Measurements from ENCODE around the gene ATP13A4. TPM values are rescaled to one million over a fixed set of nuclear protein-coding genes. Genes with fewer than 3 reads are reported as not detected.

ATP13A4 gene
- total RNA-seq, 2 experiments from 2014 or later = 0.98 to 1.6 TPM

GRCh38 chr3:193407688-193408087, 147.0 kb downstream of the ATP13A4 start:
- CTCF ChIA-PET = no interaction called here
- no peaks in the 10 kb centered on the region for H3K4me1 Mint-ChIP-seq (ENCODE audit: low read depth)
- H3K4me3 ChIP-seq (ENCODE audit: low read length) = no peak overlapping the region

DNA sequence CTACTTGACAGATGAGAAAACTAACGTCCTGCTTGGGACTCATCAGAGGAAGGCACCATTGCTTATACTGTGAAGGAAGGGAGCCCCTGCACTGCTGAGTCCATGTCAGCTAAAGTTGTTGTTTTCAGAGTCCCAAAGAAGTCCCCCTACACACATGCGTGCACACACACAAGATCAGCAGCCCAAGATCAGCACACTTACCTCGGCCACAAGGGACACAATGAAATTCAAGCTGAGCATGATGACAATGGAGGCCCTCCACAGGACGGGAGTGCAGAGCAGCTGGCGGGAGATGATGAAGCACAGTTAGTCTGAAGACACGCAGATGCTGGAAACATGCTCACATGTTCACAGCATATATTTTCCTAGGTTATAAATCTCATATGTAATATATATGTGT, 147.6 kb downstream of the ATP13A4 start:
- DNase-seq (no peak), ATAC-seq (ENCODE audit: poor library complexity) (no peak)
- no peaks in the 10 kb centered on the region for H3K4me1 Mint-ChIP-seq (ENCODE audit: low read depth)
- Histone ChIP-seq H3K27ac (ENCODE audit: low read depth in 1 of 2, low read length in 2 of 2) (no peak overlapping the region), H3K9me3 (ENCODE audit: control insufficient read depth in 1 of 2, insufficient read depth in 1 of 2, low read length in 2 of 2) (no peaks in the 10 kb centered on the region), H3K4me3 (ENCODE audit: low read length) (no peak overlapping the region), H3K4me1 (ENCODE audit: insufficient read depth, low read length) (no peaks in the 10 kb centered on the region), H3K27me3 (ENCODE audit: control insufficient read depth in 1 of 2, insufficient read depth in 2 of 2, low read length in 2 of 2) (no peaks in the 10 kb centered on the region), H3K36me3 (ENCODE audit: insufficient read depth, low read length) (no peaks in the 10 kb centered on the region)
- no peaks in the 10 kb centered on the region for H3K36me3 Mint-ChIP-seq (ENCODE audit: low read depth)
- H3K9me3 Mint-ChIP-seq = no peaks in the 10 kb centered on the region
- ChIA-PET POLR2A (no interaction called here), CTCF (no interaction called here)
- no peak overlapping the region for H3K4me3 Mint-ChIP-seq
- no peaks in the 10 kb centered on the region for H3K27me3 Mint-ChIP-seq
- no peak overlapping the region for H3K27ac Mint-ChIP-seq
- TF ChIP-seq, protein P1, sequence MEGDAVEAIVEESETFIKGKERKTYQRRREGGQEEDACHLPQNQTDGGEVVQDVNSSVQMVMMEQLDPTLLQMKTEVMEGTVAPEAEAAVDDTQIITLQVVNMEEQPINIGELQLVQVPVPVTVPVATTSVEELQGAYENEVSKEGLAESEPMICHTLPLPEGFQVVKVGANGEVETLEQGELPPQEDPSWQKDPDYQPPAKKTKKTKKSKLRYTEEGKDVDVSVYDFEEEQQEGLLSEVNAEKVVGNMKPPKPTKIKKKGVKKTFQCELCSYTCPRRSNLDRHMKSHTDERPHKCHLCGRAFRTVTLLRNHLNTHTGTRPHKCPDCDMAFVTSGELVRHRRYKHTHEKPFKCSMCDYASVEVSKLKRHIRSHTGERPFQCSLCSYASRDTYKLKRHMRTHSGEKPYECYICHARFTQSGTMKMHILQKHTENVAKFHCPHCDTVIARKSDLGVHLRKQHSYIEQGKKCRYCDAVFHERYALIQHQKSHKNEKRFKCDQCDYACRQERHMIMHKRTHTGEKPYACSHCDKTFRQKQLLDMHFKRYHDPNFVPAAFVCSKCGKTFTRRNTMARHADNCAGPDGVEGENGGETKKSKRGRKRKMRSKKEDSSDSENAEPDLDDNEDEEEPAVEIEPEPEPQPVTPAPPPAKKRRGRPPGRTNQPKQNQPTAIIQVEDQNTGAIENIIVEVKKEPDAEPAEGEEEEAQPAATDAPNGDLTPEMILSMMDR (IDR thresholded peaks at IDR 0.05) = no peak
- intact Hi-C loops (cut with DNase I, micrococcal nuclease) = no loop called here

More at GRCh38 chr3:193407688-193408087, 147.0 kb downstream of the ATP13A4 start:
- intact Hi-C loops (cut with DNase I, micrococcal nuclease) = no loop called here
- TF ChIP-seq, protein P1 (IDR thresholded peaks at IDR 0.05) = no peak
- H3K4me1 ChIP-seq (ENCODE audit: insufficient read depth, low read length) = no peaks in the 10 kb centered on the region
- H3K36me3 Mint-ChIP-seq (ENCODE audit: low read depth) = no peaks in the 10 kb centered on the region
- H3K9me3 ChIP-seq (ENCODE audit: control insufficient read depth in 1 of 2, insufficient read depth in 1 of 2, low read length in 2 of 2) = no peaks in the 10 kb centered on the region
- no peak for DNase-seq
- H3K27ac ChIP-seq (ENCODE audit: low read depth in 1 of 2, low read length in 2 of 2) = no peak overlapping the region
- H3K27me3 Mint-ChIP-seq = no peaks in the 10 kb centered on the region
- no peak for ATAC-seq (ENCODE audit: poor library complexity)
- no peaks in the 10 kb centered on the region for H3K27me3 ChIP-seq (ENCODE audit: control insufficient read depth in 1 of 2, insufficient read depth in 2 of 2, low read length in 2 of 2)
- H3K4me3 Mint-ChIP-seq = no peak overlapping the region
- no peaks in the 10 kb centered on the region for H3K9me3 Mint-ChIP-seq
- no peaks in the 10 kb centered on the region for H3K36me3 ChIP-seq (ENCODE audit: insufficient read depth, low read length)
- H3K27ac Mint-ChIP-seq = no peak overlapping the region
- POLR2A ChIA-PET = no interaction called here

GRCh38 chr3:193403307-193403706, 151.4 kb downstream of the ATP13A4 start:
- Histone ChIP-seq H3K4me1 (ENCODE audit: insufficient read depth, low read length) (no peaks in the 10 kb centered on the region), H3K27ac (ENCODE audit: low read depth in 1 of 2, low read length in 2 of 2) (no peak overlapping the region), H3K36me3 (ENCODE audit: insufficient read depth, low read length) (no peaks in the 10 kb centered on the region), H3K27me3 (ENCODE audit: control insufficient read depth in 1 of 2, insufficient read depth in 2 of 2, low read length in 2 of 2) (no peaks in the 10 kb centered on the region), H3K9me3 (ENCODE audit: control insufficient read depth in 1 of 2, insufficient read depth in 1 of 2, low read length in 2 of 2) (no peaks in the 10 kb centered on the region), H3K4me3 (ENCODE audit: low read length) (no peak overlapping the region)
- Mint-ChIP-seq H3K36me3 (ENCODE audit: low read depth) (no peaks in the 10 kb centered on the region), H3K27ac (no peak overlapping the region), H3K4me1 (ENCODE audit: low read depth) (no peaks in the 10 kb centered on the region), H3K27me3 (no peaks in the 10 kb centered on the region), H3K9me3 (no peaks in the 10 kb centered on the region), H3K4me3 (no peak overlapping the region)
- intact Hi-C loops (cut with DNase I, micrococcal nuclease) = no loop called here
- POLR2A ChIA-PET = no interaction called here
- ATAC-seq (ENCODE audit: poor library complexity) (no peak), DNase-seq (no peak)
- TF ChIP-seq, protein P1 (IDR thresholded peaks at IDR 0.05) = no peak
- CTCF ChIA-PET = no interaction called here
